GM12864 (cell line): Measurements from ENCODE around the gene PLK2.

Experiments used
- DNase-seq: peaks from one replicate; pipeline ENCODE4 v3.0.0-alpha.2; 2011; ENCODE audit warnings: low read depth
- H3K4me3 ChIP-seq: 2 replicates; pipeline ENCODE4 v1.5.1; 2011; ENCODE audit warnings: mild to moderate bottlenecking, low read depth, low read length, control low read depth
- CTCF ChIP-seq: IDR thresholded peaks from 2 replicates; pipeline ENCODE4 v1.5.1; 2011; ENCODE audit warnings: low read depth, mild to moderate bottlenecking, moderate library complexity, low read length, control low read depth, inconsistent platforms; ENCODE audit errors: missing control alignments

Gene PLK2

GRCh38 chr5:58452566-58453258 lies 7.2 kb downstream of the PLK2 start:
- no peak for DNase-seq
- no peak for TF ChIP-seq CTCF
- no peak overlapping the region for H3K4me3 ChIP-seq

GRCh38 chr5:58451732-58452565 lies 7.9 kb downstream of the PLK2 start:
- TF ChIP-seq CTCF: no peak
- no peak for DNase-seq
- H3K4me3 ChIP-seq: no peak overlapping the region

GRCh38 chr5:58450811-58451629 lies 8.9 kb downstream of the PLK2 start:
- H3K4me3 ChIP-seq: no peak overlapping the region
- no peak for DNase-seq
- no peak for TF ChIP-seq CTCF

GRCh38 chr5:58450018-58450417 lies 9.9 kb downstream of the PLK2 start:
- no peak for DNase-seq
- TF ChIP-seq CTCF: no peak

GRCh38 chr5:58447226-58447625 lies 12.7 kb downstream of the PLK2 start:
- DNase-seq: no peak

More at GRCh38 chr5:58450018-58450417, 9.9 kb downstream of the PLK2 start:
- H3K4me3 ChIP-seq: no peak overlapping the region

GRCh38 chr5:58446024-58446423 lies 13.9 kb downstream of the PLK2 start:
- no peak for DNase-seq
- no peak for TF ChIP-seq CTCF
- no peak overlapping the region for H3K4me3 ChIP-seq

More at GRCh38 chr5:58447226-58447625, 12.7 kb downstream of the PLK2 start:
- no peak for TF ChIP-seq CTCF
- no peak overlapping the region for H3K4me3 ChIP-seq
